Esophagus muscularis mucosa (tissue), 4 donors: ENCODE results near the gene EED. TPM values are rescaled to one million over a fixed set of nuclear protein-coding genes. Genes with fewer than 3 reads are reported as not detected.

Source experiments
- DNase-seq: peaks from one replicate; pipeline ENCODE4 v3.0.0-alpha.2; 2017; ENCODE audit errors: extremely low spot score
- H3K27ac ChIP-seq, 4 donors: fragments of 200-600 bp; sonication (generic); replicated peaks in 1 of 4; 1 replicate in 3 of 4; 2 replicates in 1 of 4; pipeline ENCODE4 v1.5.1; 2016 to 2019; ENCODE audit warnings: mild to moderate bottlenecking in 1 of 4
- H3K27me3 ChIP-seq, 4 donors: fragments of 200-600 bp; sonication (generic); one replicate each; pipeline versions ENCODE4 v1.5.1 to v1.6.0; 2016 to 2019
- H3K36me3 ChIP-seq, 4 donors: fragments of 200-600 bp; sonication (generic); one replicate each; pipeline ENCODE4 v1.5.1; 2016 to 2019
- H3K4me1 ChIP-seq, 4 donors: fragments of 200-600 bp; sonication (generic); one replicate each; pipeline ENCODE4 v1.5.1; 2016 to 2019
- H3K4me3 ChIP-seq, 4 donors: fragments of 200-600 bp; sonication (generic); 1 replicate in 2 of 4; 2 replicates in 2 of 4; pipeline ENCODE4 v1.5.1; 2016 to 2019; ENCODE audit warnings: mild to moderate bottlenecking in 4 of 4, moderate library complexity in 1 of 4
- H3K9me3 ChIP-seq, 4 donors: fragments of 200-600 bp; sonication (generic); 1 replicate in 3 of 4; 2 replicates in 1 of 4; pipeline ENCODE4 v1.5.1; 2016 to 2019
- CTCF ChIP-seq, 3 experiments: fragments of 200-600 bp in 2 of 3; fragments of 450-650 bp in 1 of 3; sonication (generic) in 2 of 3; IDR thresholded peaks; one replicate each; pipeline ENCODE4 v1.5.1; 2017 to 2019; ENCODE audit warnings: antibody characterized with exemption in 3 of 3, mild to moderate bottlenecking in 2 of 3, moderate library complexity in 1 of 3
- EP300 ChIP-seq: sonication (generic); formaldehyde crosslinking; IDR thresholded peaks from one replicate; pipeline ENCODE4 v1.6.1; 2017; ENCODE audit warnings: antibody characterized with exemption
- POLR2A ChIP-seq: fragments of 450-650 bp; IDR thresholded peaks from one replicate; pipeline ENCODE4 v1.6.1; 2017; ENCODE audit warnings: antibody characterized with exemption, moderate library complexity, mild to moderate bottlenecking, low read depth
- POLR2AphosphoS5 ChIP-seq, 2 donors: sonication (generic); formaldehyde crosslinking; IDR thresholded peaks; one replicate each; pipeline ENCODE4 v1.6.1; 2017; ENCODE audit warnings: antibody characterized with exemption in 2 of 2
- WGBS: methylation state at CpG from one replicate; pipeline ENCODE4 v1.1.5; 2018; 5-methylcytosine and 5-hydroxymethylcytosine counted together
- intact Hi-C: fragments of 100-400 bp; cut with DNase I; formaldehyde crosslinking; loops from one replicate; pipeline ENCODE4 v1.15.1; 2023
- total RNA-seq, 4 donors: library from RNA; depleted of rRNA; stranded (reverse); fragments of >200 nt; gene quantifications; one replicate each; pipeline versions ENCODE4 v1.1.0 to v1.2.1, GENCODE V29; 2016

The EED gene
- total RNA-seq, 4 donors from 2014 or later: 11.1 to 14.7 (median 13.4) TPM

GRCh38 chr11:86275493-86276370 lies 31.2 kb downstream of the EED start:
- Histone ChIP-seq H3K27ac (no peak overlapping the region), H3K4me1 (no peaks in the 10 kb centered on the region), H3K36me3 (peaks cover 0 to 40% (median 21%) of the 10 kb centered on the region in 4 donors), H3K4me3 (no peak overlapping the region), H3K9me3 (no peaks in the 10 kb centered on the region), H3K27me3 (no peaks in the 10 kb centered on the region)
- WGBS: 94% methylated on average over 2 of the region's 2 CpGs
- intact Hi-C loops: no loop called here
- TF ChIP-seq POLR2A (no peak), CTCF (IDR thresholded peaks at IDR 0.05) (no peak), EP300 (no peak), POLR2AphosphoS5 (IDR thresholded peaks at IDR 0.05) (no peak)
- DNase-seq: no peak

GRCh38 chr11:86277741-86278140 lies 33.2 kb downstream of the EED start:
- peaks cover 0 to 42% (median 21%) of the 10 kb centered on the region in 4 donors for H3K36me3 ChIP-seq
- no peak for DNase-seq
- TF ChIP-seq EP300 (no peak), CTCF (IDR thresholded peaks at IDR 0.05) (no peak), POLR2AphosphoS5 (IDR thresholded peaks at IDR 0.05) (no peak), POLR2A (no peak)
- intact Hi-C loops: no loop called here
- H3K27me3 ChIP-seq: no peaks in the 10 kb centered on the region
- H3K27ac ChIP-seq: no peak overlapping the region
- 86% methylated on average over 1 of the region's 1 CpG for WGBS
- no peak overlapping the region for H3K4me3 ChIP-seq
- no peaks in the 10 kb centered on the region for H3K9me3 ChIP-seq
- no peaks in the 10 kb centered on the region for H3K4me1 ChIP-seq

DNA sequence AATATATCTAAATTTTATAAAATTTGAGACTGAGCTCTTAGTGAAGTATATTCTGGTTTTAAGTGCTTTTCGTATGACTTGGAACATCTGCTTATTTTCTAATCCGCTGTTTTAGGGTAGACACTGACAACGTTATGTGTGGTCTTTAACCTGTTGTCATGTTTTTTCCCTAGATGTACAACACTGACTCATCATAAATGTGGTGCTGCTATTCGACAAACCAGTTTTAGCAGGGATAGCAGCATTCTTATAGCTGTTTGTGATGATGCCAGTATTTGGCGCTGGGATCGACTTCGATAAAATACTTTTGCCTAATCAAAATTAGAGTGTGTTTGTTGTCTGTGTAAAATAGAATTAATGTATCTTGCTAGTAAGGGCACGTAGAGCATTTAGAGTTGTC lies 33.7 kb downstream of the EED start:
- intact Hi-C loops: no loop called here
- no peak for DNase-seq
- WGBS: 92% methylated on average over 8 of the region's 8 CpGs
- Histone ChIP-seq H3K27me3 (no peaks in the 10 kb centered on the region), H3K9me3 (no peaks in the 10 kb centered on the region), H3K4me3 (no peak overlapping the region), H3K36me3 (peaks cover 0 to 40% (median 21%) of the 10 kb centered on the region in 4 donors), H3K4me1 (no peaks in the 10 kb centered on the region), H3K27ac (no peak overlapping the region)
- no peak for TF ChIP-seq EP300
- no peak for TF ChIP-seq CTCF (IDR thresholded peaks at IDR 0.05)
- no peak for TF ChIP-seq POLR2AphosphoS5 (IDR thresholded peaks at IDR 0.05)
- no peak for TF ChIP-seq POLR2A

- no peaks in the 10 kb centered on the region for H3K4me1 ChIP-seq
- 93% methylated on average over 3 of the region's 3 CpGs for WGBS
- DNase-seq: no peak
- no peak overlapping the region for H3K27ac ChIP-seq
- H3K9me3 ChIP-seq: no peaks in the 10 kb centered on the region
- TF ChIP-seq CTCF (IDR thresholded peaks at IDR 0.05) (no peak), POLR2A (no peak), POLR2AphosphoS5 (IDR thresholded peaks at IDR 0.05) (no peak), EP300 (no peak)
- H3K36me3 ChIP-seq: peaks cover 0 to 49% (median 30%) of the 10 kb centered on the region in 4 donors
- no peaks in the 10 kb centered on the region for H3K27me3 ChIP-seq
- no peak overlapping the region for H3K4me3 ChIP-seq
- intact Hi-C loops: no loop called here
These were observed 35.2 kb downstream of the EED start for GRCh38 chr11:86279747-86280146.
